OCI-LY7 (cell line): ENCODE measurements around the gene ARMC5. TPM values are rescaled to one million over a fixed set of nuclear protein-coding genes. Genes with fewer than 3 reads are reported as not detected.
A peak's percentile ranks its signal among the peaks of the same experiment; 100 is the strongest.

Source experiments
- BruUV-seq: library from RNA; stranded (reverse); fragments of 400-500 nt; replicated peaks from 2 replicates; lab custom pipeline; 2021; lab: Mats Ljungman, UMichigan
- CTCF ChIA-PET: fragments of 300-600 bp; sonication (Branson Sonifier 250); formaldehyde crosslinking; loops from one replicate; lab custom pipeline; 2022; ENCODE audit warnings: antibody characterized with exemption; ENCODE audit not compliant: unreplicated experiment; lab: Charles Lee
- POLR2A ChIA-PET: fragments of 300-600 bp; sonication (Branson Sonifier 250); formaldehyde crosslinking; loops from one replicate; lab custom pipeline; 2022; ENCODE audit warnings: antibody characterized with exemption; lab: Charles Lee
- DNase-seq: peaks from one replicate; pipeline ENCODE4 v3.0.0-alpha.2; 2015; ENCODE audit warnings: low spot score
- H2AFZ ChIP-seq: fragments of 200-600 bp; sonication (generic), shearing (Covaris generic); 2 replicates; pipeline ENCODE4 v1.6.1; 2014; ENCODE audit warnings: mild to moderate bottlenecking, antibody characterized with exemption, low read length, moderate library complexity
- H3K27ac ChIP-seq: fragments of 200-600 bp; sonication (generic); 2 replicates; pipeline ENCODE4 v1.5.1; 2014; ENCODE audit warnings: mixed run types, low read depth, mild to moderate bottlenecking, moderate library complexity, low read length, inconsistent platforms; ENCODE audit not compliant: poor library complexity, severe bottlenecking
- H3K36me3 ChIP-seq: fragments of 200-600 bp; sonication (generic); 2 replicates; pipeline ENCODE4 v1.6.1; 2014; ENCODE audit warnings: mild to moderate bottlenecking, antibody characterized with exemption, low read length, moderate library complexity, mixed read lengths; ENCODE audit not compliant: insufficient read depth
- H3K4me1 ChIP-seq: fragments of 200-600 bp; sonication (generic); 2 replicates; pipeline ENCODE4 v1.5.1; 2014; ENCODE audit warnings: mild to moderate bottlenecking, low read length; ENCODE audit not compliant: insufficient read depth, poor library complexity, severe bottlenecking
- H3K4me2 ChIP-seq: fragments of 200-600 bp; sonication (generic); 2 replicates; pipeline ENCODE4 v1.6.1; 2014; ENCODE audit warnings: mild to moderate bottlenecking, low read length
- H3K4me3 ChIP-seq: fragments of 200-600 bp; sonication (generic); 2 replicates; pipeline ENCODE4 v1.5.1; 2014; ENCODE audit warnings: mild to moderate bottlenecking, low read depth, low read length; ENCODE audit not compliant: poor library complexity, severe bottlenecking
- H3K79me2 ChIP-seq: fragments of 200-600 bp; sonication (generic); 2 replicates; pipeline ENCODE4 v1.6.1; 2016; ENCODE audit warnings: low read depth, mild to moderate bottlenecking, low read length, moderate library complexity, mixed read lengths; ENCODE audit not compliant: insufficient read depth
- H3K9me2 ChIP-seq: fragments of 200-600 bp; sonication (generic); 2 replicates; pipeline ENCODE4 v1.6.1; 2016; ENCODE audit warnings: mild to moderate bottlenecking, low read length, mixed read lengths; ENCODE audit not compliant: insufficient read depth
- H3K9me3 ChIP-seq: fragments of 200-600 bp; sonication (generic); 2 replicates; pipeline ENCODE4 v1.6.1; 2014; ENCODE audit warnings: mild to moderate bottlenecking, mixed run types, low read length, mixed read lengths
- H4K20me1 ChIP-seq: fragments of 200-600 bp; sonication (generic); 2 replicates; pipeline ENCODE4 v1.6.1; 2014; ENCODE audit warnings: mild to moderate bottlenecking, antibody characterized with exemption, low read length, moderate library complexity, mixed read lengths; ENCODE audit not compliant: insufficient read depth
- CTCF ChIP-seq: fragments of 200-600 bp; sonication (generic); conservative IDR thresholded peaks from 2 replicates; pipeline ENCODE4 v1.5.1; 2014; ENCODE audit warnings: mild to moderate bottlenecking, antibody characterized with exemption, low read length, moderate library complexity, mixed read lengths
- EZH2phosphoT487 ChIP-seq: fragments of 200-600 bp; sonication (generic); IDR thresholded peaks from 2 replicates; pipeline ENCODE4 v1.6.1; 2018; ENCODE audit warnings: low read depth, borderline replicate concordance, mild to moderate bottlenecking, mixed run types, antibody characterized with exemption, low read length, moderate library complexity, mixed read lengths
- intact Hi-C: fragments of 100-400 bp; cut with micrococcal nuclease; formaldehyde crosslinking; loops from one replicate; pipeline ENCODE4 v1.10.0; 2022; ENCODE audit not compliant: unreplicated experiment
- total RNA-seq, 2 experiments: library from RNA; depleted of rRNA in 1 of 2; stranded (reverse); fragments of >200 nt in 1 of 2; shearing (Covaris generic) in 1 of 2; gene quantifications; 2 replicates each; pipeline ENCODE4 v1.2.3, GENCODE V29; 2014 to 2022

The ARMC5 gene
- total RNA-seq, 2 experiments from 2014 or later, result 6.4 to 8.8 TPM

- BruUV-seq, result no TSS peak
- POLR2A ChIA-PET, result interaction anchor here (0.5 kb wide), 1 partner anchor 490 kb away, joined by 4 read pairs; no protein-coding TSS in a partner anchor
- Histone ChIP-seq H3K4me3 (no peak overlapping the region), H3K36me3 (no peaks in the 10 kb centered on the region), H3K79me2 (no peaks in the 10 kb centered on the region), H3K9me3 (no peaks in the 10 kb centered on the region), H3K4me2 (no peak overlapping the region), H3K4me1 (peaks cover 25% of the 10 kb centered on the region), H4K20me1 (no peaks in the 10 kb centered on the region), H2AFZ (no peak overlapping the region), H3K27ac (no peak overlapping the region), H3K9me2 (no peaks in the 10 kb centered on the region)
- CTCF ChIA-PET, result no interaction called here
- peak; percentile 11 for DNase-seq
- TF ChIP-seq EZH2phosphoT487 (no peak), CTCF (no peak)
- intact Hi-C loops, result loop anchor here (5.0 kb wide), 1 partner anchor 192 kb away; no protein-coding TSS in a partner anchor
These were observed 46.2 kb downstream of the ARMC5 start for GRCh38 chr16:31505483-31505882.

GRCh38 chr16:31507617-31507928 lies 48.3 kb downstream of the ARMC5 start:
- no peaks in the 10 kb centered on the region for H3K9me3 ChIP-seq
- no peak for TF ChIP-seq CTCF
- no peak for TF ChIP-seq EZH2phosphoT487
- intact Hi-C loops, result loop anchor here (5.0 kb wide), 1 partner anchor 190 kb away; no protein-coding TSS in a partner anchor
- peak overlapping the region; percentile 98 for H2AFZ ChIP-seq
- DNase-seq, result peak; percentile 23
- no TSS peak for BruUV-seq
- no peaks in the 10 kb centered on the region for H3K9me2 ChIP-seq
- no peak overlapping the region for H3K27ac ChIP-seq
- ChIA-PET CTCF (no interaction called here), POLR2A (interaction anchor here (1.6 kb wide), 1 partner anchor 15 kb away, joined by 3 read pairs; no protein-coding TSS in a partner anchor)
- H3K79me2 ChIP-seq, result no peaks in the 10 kb centered on the region
- H3K4me1 ChIP-seq, result peaks cover 25% of the 10 kb centered on the region
- peak overlapping the region; percentile 89 for H3K4me2 ChIP-seq
- H3K36me3 ChIP-seq, result no peaks in the 10 kb centered on the region
- H4K20me1 ChIP-seq, result no peaks in the 10 kb centered on the region
- H3K4me3 ChIP-seq, result peak overlapping the region; percentile 77

GRCh38 chr16:31507929-31508705 lies 48.8 kb downstream of the ARMC5 start, which contains the start of gene RUSF1:
RUSF1 (minus strand) TSS chr16:31508391; CDS start chr16:31508373, 18 bp downstream.
- no TSS peak for BruUV-seq
- POLR2A ChIA-PET, result interaction anchor here (0.6 to 1.6 kb wide), 2 partner anchors 16 to 409 kb away, joined by 3 to 4 read pairs; no protein-coding TSS in a partner anchor
- H3K36me3 ChIP-seq, result no peaks in the 10 kb centered on the region

More at GRCh38 chr16:31507929-31508705, 48.8 kb downstream of the ARMC5 start, which contains the start of gene RUSF1:
- Histone ChIP-seq H3K27ac (peak within 1 kb of the TSS; percentile 21), H4K20me1 (no peaks in the 10 kb centered on the region), H3K9me3 (no peaks in the 10 kb centered on the region), H3K4me3 (peak within 1 kb of the TSS; percentile 77), H3K9me2 (no peaks in the 10 kb centered on the region), H3K4me1 (peaks cover 25% of the 10 kb centered on the region), H3K4me2 (peak within 1 kb of the TSS; percentile 89), H2AFZ (peak within 1 kb of the TSS; percentile 98), H3K79me2 (no peaks in the 10 kb centered on the region)
- CTCF ChIA-PET, result no interaction called here
- TF ChIP-seq CTCF (no peak), EZH2phosphoT487 (no peak)
- DNase-seq, result peak; percentile 83
- intact Hi-C loops, result loop anchor here (5.0 kb wide), 1 partner anchor 189 kb away; no protein-coding TSS in a partner anchor
